RWPE2 (cell line): Measurements from ENCODE around the gene SV2B.
A peak's percentile ranks its signal among the peaks of the same experiment; 100 is the strongest.

Experiments used
- ATAC-seq: fragments of 200-7000 bp; cut with Tn5 transposase; 3 replicates; pipeline ENCODE4 v1.9.1; 2021; ENCODE audit warnings: low read depth
- DNase-seq: peaks from one replicate; pipeline ENCODE4 v3.0.0-alpha.2; 2020; ENCODE audit warnings: low spot score
- H3K27ac ChIP-seq: fragments of 450-650 bp; 2 replicates; pipeline ENCODE4 v1.5.1; 2017; ENCODE audit warnings: mild to moderate bottlenecking; ENCODE audit not compliant: poor library complexity, severe bottlenecking
- H3K27me3 ChIP-seq: fragments of 250-450 bp; sonication (Bioruptor Pico); 2 replicates; pipeline ENCODE4 v1.5.1; 2021; ENCODE audit warnings: mild to moderate bottlenecking, moderate library complexity; ENCODE audit not compliant: insufficient read depth, poor library complexity, severe bottlenecking
- H3K36me3 ChIP-seq: fragments of 250-450 bp; sonication (Bioruptor Pico); 2 replicates; pipeline ENCODE4 v1.5.1; 2020; ENCODE audit warnings: low read depth, mild to moderate bottlenecking, moderate library complexity
- H3K4me1 ChIP-seq: fragments of 250-450 bp; sonication (Bioruptor Pico); 2 replicates; pipeline ENCODE4 v1.5.1; 2021; ENCODE audit warnings: mild to moderate bottlenecking, moderate library complexity; ENCODE audit not compliant: insufficient read depth, poor library complexity, severe bottlenecking
- H3K4me3 ChIP-seq: fragments of 250-450 bp; sonication (Bioruptor Pico); 2 replicates; pipeline ENCODE4 v1.5.1; 2021; ENCODE audit warnings: mild to moderate bottlenecking, moderate library complexity; ENCODE audit not compliant: severe bottlenecking
- H3K9me3 ChIP-seq: fragments of 250-450 bp; sonication (Bioruptor Pico); 2 replicates; pipeline ENCODE4 v1.5.1; 2021; ENCODE audit warnings: mild to moderate bottlenecking, moderate library complexity; ENCODE audit not compliant: severe bottlenecking
- TF ChIP-seq, protein P1 (sequence below): fragments of 450-650 bp; IDR thresholded peaks from one replicate; pipeline ENCODE4 v1.5.1; 2017; ENCODE audit warnings: mild to moderate bottlenecking, moderate library complexity; ENCODE audit not compliant: poor library complexity, severe bottlenecking

The SV2B gene

DNA sequence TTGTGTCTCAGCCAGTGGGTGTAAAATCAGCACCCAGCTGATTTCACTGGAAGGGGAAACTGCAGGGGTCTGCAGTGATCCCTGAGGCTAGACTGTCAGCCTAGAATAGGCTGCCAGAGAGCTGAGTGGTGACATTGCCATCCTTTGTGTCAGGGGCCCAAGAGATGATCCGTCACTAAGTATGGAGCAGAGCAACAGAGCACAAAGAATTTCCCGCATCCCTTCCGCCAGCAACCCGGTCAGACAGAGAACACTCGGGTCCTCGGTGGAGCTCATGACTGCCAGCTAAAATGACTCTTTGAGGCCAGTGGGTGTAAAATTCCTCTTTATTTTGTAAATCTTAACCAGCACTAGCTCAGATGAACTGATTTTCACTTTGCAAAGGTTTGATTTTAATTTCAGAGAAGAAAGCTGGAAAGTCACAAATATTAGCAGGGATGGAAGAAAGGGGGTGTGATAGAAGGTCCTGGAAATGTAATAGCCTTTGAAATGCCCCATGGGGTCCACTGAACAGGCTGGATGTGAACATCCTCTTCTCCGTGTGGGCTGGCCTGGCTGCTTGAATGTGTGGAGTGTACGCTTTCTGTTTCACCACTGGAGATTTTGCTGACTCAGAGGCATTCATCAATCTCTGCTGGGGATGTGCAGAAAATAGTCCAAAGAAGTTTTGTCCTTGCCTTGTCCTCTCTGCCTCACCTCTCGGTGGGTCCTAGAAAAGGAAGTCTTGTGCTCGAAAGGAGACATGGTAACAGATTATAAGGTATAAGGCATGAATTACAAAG lies 138.8 kb downstream of the SV2B start:
- H3K9me3 ChIP-seq: no peaks in the 10 kb centered on the region
- TF ChIP-seq, protein P1, sequence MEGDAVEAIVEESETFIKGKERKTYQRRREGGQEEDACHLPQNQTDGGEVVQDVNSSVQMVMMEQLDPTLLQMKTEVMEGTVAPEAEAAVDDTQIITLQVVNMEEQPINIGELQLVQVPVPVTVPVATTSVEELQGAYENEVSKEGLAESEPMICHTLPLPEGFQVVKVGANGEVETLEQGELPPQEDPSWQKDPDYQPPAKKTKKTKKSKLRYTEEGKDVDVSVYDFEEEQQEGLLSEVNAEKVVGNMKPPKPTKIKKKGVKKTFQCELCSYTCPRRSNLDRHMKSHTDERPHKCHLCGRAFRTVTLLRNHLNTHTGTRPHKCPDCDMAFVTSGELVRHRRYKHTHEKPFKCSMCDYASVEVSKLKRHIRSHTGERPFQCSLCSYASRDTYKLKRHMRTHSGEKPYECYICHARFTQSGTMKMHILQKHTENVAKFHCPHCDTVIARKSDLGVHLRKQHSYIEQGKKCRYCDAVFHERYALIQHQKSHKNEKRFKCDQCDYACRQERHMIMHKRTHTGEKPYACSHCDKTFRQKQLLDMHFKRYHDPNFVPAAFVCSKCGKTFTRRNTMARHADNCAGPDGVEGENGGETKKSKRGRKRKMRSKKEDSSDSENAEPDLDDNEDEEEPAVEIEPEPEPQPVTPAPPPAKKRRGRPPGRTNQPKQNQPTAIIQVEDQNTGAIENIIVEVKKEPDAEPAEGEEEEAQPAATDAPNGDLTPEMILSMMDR: no peak
- H3K36me3 ChIP-seq: no peaks in the 10 kb centered on the region
- no peaks in the 10 kb centered on the region for H3K4me1 ChIP-seq
- DNase-seq (no peak), ATAC-seq (no peak)
- H3K27ac ChIP-seq: no peak overlapping the region
- H3K4me3 ChIP-seq: no peak overlapping the region
- peaks cover 31% of the 10 kb centered on the region for H3K27me3 ChIP-seq

DNA sequence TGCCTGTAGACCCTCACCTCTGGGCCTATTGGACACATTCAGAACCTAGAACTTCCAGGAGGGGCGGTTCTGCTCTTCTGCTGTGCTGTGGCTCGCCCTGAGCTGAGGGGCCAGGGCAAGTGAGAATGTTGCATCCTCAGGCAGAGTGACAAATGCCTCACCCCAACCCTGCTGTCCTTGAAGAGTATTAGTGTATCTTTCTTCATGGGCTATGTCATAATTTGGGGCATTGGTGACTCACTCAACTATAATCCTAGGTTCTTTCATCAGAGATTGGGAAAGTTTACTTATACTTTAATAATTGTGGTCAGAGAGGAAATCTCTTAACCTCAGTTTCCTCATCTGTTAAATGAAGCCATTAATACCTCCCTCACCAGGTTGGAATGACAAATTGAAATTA lies 143.8 kb downstream of the SV2B start:
- Histone ChIP-seq H3K9me3 (no peaks in the 10 kb centered on the region), H3K27ac (no peak overlapping the region), H3K4me3 (no peak overlapping the region), H3K27me3 (peaks cover 20% of the 10 kb centered on the region), H3K4me1 (no peaks in the 10 kb centered on the region), H3K36me3 (no peaks in the 10 kb centered on the region)
- DNase-seq: no peak
- TF ChIP-seq, protein P1: no peak
- peak; percentile 22; the same call in 1 of the 3 replicates for ATAC-seq

DNA sequence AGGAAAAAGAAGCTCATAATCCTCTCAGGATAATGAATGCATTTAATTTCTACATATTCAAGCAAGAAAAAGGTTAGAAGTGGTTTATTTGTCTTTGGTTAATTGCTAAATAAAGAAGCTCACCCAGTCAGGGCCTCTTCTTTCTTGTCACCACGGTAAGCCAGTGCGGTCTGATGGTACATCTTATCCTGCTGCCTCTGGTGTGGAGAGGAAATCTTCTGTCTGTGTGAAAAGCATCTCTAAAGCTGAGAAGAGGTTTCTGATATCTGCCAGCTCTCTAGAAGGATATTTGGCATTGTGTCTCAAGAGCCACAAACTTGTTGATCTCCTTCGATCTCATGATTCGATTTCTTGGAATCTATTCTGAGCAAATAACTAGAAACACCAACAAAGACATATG lies 144.9 kb downstream of the SV2B start:
- Histone ChIP-seq H3K27me3 (peaks cover 25% of the 10 kb centered on the region), H3K4me3 (no peak overlapping the region), H3K4me1 (no peaks in the 10 kb centered on the region), H3K9me3 (no peaks in the 10 kb centered on the region), H3K36me3 (no peaks in the 10 kb centered on the region), H3K27ac (no peak overlapping the region)
- ATAC-seq: no peak
- no peak for DNase-seq
- TF ChIP-seq, protein P1: no peak

DNA sequence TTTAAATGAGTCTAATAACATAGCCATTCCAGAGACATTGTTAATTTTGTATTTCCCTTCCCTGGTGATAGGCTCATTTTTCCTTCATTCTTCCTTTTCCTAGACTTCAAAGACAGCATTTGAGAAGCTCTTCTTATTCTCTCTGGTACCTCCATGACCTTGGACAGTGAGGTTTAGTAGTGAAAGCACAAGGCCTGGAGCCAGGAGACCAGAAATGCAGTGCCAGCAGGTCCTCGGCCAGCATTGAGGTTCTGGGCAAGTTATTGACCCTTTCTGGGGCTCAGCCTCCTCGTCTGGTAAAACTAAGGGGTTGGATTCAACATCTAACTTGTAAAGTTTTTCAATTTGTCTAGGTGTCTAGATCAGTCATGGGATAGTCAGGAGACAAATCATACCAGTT lies 146.9 kb downstream of the SV2B start:
- no peak overlapping the region for H3K4me3 ChIP-seq
- TF ChIP-seq, protein P1: no peak
- no peaks in the 10 kb centered on the region for H3K36me3 ChIP-seq
- peaks cover 21% of the 10 kb centered on the region for H3K27me3 ChIP-seq
- H3K4me1 ChIP-seq: no peaks in the 10 kb centered on the region
- no peaks in the 10 kb centered on the region for H3K9me3 ChIP-seq
- ATAC-seq (no peak), DNase-seq (no peak)
- no peak overlapping the region for H3K27ac ChIP-seq

DNA sequence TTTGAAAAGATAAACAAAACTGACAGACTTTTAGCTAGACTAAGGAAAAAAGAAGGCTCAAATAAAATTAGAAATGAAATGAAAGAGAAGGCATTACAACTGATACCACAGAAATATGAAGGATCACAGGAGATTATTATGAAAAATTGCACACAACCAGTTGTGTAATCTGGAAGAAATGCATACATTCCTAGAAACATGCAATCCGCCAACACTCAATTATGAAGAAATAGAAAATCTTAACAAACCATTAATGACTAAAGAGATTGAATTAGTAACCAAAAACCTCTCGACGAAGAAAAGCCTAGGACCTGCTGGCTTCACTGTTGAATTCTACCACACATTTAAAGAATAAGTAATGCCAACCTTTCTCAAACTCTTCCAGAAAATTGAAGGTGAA lies 149.5 kb downstream of the SV2B start:
- no peak for ATAC-seq
- H3K4me1 ChIP-seq: no peaks in the 10 kb centered on the region
- no peaks in the 10 kb centered on the region for H3K36me3 ChIP-seq

More for the DNA sequence above, 149.5 kb downstream of the SV2B start:
- H3K9me3 ChIP-seq: no peaks in the 10 kb centered on the region
- TF ChIP-seq, protein P1: no peak
- peaks cover 18% of the 10 kb centered on the region for H3K27me3 ChIP-seq
- no peak for DNase-seq
- no peak overlapping the region for H3K27ac ChIP-seq
- H3K4me3 ChIP-seq: no peak overlapping the region
